GM19099 (cell line): ENCODE data around the gene SHKBP1.

Experiments
- POLR2A ChIP-seq: IDR thresholded peaks from 3 replicates; pipeline ENCODE4 v1.6.1; 2011; ENCODE audit warnings: low read depth; ENCODE audit not compliant: insufficient read length; ENCODE audit errors: extremely low read depth

SHKBP1 gene

GRCh38 chr19:40594657-40595091 lies 18.0 kb downstream of the SHKBP1 start:
- TF ChIP-seq POLR2A, result no peak

DNA sequence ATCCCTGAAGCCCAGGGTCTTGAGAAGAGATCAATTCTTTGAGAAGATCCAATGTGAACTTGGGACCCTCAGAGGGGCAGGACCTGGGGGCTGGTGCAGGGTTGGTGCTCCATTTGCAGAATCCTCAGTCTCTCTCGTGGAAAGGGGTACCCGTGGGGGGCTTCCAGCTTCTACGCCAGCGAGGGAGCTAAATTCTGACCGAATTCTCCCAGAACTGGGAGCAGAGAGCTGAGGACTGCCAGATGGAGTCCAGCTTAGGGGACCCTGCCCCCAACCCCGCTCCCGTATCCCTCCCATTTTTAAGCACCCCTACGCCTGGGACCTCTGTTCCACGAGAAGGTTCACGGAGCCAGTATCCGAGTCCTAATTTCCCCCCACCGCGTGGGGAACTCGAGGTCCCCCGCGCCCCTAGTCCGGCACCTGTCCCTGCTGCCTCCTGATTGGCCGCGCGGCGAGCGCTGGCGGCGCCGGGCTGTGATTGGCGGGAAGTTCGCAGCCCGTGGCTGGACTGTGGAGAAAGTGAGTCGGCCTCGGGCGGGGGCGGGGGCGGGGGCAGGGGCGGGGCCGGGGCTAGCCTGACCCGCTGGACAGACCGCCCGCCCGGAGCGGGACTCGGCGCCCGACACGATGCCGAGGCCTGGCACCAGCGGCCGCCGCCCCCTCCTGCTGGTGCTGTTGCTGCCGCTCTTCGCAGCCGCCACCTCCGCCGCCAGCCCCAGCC lies 20.1 kb downstream of the SHKBP1 start:
- TF ChIP-seq POLR2A, result no peak

- no peak for TF ChIP-seq POLR2A
Observed at GRCh38 chr19:40597329-40597838, 20.7 kb downstream of the SHKBP1 start.

DNA sequence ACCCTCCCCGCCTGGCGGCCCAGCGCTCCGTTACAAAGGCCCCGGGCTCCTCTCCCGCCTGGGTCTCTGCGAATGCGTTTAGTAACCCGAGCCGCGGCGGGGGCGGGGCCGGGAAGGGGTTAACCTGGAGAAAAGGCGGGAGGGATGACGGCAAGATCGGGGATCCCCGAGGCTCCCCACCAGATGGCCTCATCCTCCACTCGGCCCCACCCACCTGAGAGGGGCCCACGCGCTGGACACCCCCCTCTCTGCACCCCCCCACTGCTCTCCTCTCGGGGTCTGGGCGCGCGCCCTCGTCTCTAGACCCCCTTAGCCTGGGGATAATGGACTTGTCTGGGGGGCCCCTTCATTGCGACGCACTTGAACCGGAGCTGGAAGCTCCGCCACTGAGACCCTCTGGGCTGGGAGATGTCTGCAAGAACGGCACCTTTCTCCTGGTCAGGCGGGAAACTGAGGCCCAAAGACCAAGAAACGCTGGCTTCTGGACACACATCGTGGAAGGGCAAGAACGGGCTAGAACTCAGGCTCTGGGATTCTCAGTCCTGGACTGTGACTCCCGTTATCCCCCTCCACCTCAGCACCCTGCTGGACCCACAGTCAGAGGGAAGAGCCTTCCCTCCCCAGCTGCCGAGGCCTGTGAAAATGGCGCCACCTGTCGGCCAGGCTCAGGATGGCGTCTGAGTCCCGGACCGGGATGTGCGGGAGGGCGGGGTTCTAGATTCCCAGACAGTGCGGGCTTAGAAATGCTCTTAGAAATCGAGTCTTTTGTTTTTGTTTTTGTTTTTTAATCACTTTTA lies 21.6 kb downstream of the SHKBP1 start:
- TF ChIP-seq POLR2A, result no peak

- TF ChIP-seq POLR2A, result no peak
Observed at GRCh38 chr19:40598918-40599307, 22.2 kb downstream of the SHKBP1 start.

DNA sequence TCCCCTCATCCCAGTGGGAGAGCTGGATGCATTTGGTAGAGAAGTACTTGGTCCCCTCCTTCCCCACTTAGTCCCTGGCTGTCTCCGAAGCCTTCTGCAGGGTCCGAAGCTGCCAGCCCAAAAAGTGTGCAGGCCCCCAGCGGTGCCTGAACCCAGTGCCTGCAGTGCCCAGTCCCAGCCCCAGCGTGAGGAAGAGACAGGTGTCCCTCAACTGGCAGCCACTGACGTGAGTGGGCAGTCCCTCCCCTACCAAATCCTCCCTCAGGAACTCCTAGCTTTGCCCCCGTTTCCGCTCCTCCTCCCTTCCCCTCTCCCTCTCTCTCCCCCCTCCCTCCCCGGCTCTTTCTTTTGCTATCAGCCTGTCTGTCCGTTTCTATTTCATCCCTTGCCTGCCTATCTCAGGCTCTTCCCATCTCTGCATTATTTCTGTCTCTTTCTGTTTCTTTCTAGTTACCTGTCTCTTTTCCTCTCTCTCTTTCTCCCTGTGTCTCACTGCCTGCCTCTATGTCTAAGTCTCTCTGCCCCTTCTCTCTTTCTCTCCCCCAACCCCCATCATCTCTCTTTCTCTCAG lies 22.7 kb downstream of the SHKBP1 start:
- no peak for TF ChIP-seq POLR2A

- TF ChIP-seq POLR2A, result no peak
Observed at GRCh38 chr19:40599902-40600569, 23.4 kb downstream of the SHKBP1 start.

DNA sequence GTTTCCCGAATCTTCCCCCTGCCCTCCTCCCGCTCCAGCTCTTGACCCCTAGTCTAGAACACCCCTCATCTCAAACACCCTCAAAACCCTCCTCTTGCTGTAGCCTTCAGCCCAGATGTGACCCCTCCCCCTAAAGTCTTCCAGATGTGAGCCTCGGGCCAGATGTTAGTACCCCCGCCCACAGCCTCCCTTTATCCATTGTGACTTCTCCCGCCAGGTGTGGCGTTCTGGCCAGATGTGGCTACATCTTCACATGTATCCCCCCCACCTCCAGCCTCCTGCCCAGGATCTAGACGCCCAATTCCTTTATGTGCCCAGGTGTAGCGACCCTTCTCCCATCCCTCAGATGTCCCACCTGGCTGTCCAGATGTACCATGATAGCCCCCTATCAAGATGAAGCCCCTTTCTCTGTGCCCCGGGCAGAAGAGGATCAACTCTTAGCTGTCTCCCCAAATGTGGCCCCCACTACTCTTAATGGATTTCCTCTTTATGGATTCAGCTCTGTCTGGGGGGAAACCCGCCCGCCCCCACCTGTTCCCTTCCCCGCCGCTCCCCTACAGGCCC lies 24.0 kb downstream of the SHKBP1 start:
- no peak for TF ChIP-seq POLR2A

- no peak for TF ChIP-seq POLR2A
Observed at GRCh38 chr19:40601134-40601974, 24.7 kb downstream of the SHKBP1 start, which contains the start of gene LTBP4. Gene LTBP4 (plus strand): TSS chr19:40601369. CDS start chr19:40601388, 19 bp downstream.

DNA sequence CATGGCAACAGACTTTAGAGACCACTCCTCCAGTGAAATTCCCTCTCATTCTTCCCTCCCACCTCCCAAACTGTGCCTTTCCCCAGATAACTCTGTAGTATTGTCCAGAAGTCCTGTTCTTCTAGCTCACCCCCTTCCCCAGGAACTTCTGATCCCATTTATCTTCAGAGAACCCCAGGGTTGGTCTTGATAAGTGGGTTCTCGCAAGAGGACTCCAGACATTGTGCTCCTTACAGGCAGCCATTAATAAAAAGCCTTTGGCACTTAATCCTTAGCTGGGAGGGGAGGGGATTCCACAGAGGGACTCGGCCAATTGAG lies 26.4 kb downstream of the SHKBP1 start:
- TF ChIP-seq POLR2A, result no peak

- no peak for TF ChIP-seq POLR2A
Observed at GRCh38 chr19:40603389-40604170, 26.9 kb downstream of the SHKBP1 start.

DNA sequence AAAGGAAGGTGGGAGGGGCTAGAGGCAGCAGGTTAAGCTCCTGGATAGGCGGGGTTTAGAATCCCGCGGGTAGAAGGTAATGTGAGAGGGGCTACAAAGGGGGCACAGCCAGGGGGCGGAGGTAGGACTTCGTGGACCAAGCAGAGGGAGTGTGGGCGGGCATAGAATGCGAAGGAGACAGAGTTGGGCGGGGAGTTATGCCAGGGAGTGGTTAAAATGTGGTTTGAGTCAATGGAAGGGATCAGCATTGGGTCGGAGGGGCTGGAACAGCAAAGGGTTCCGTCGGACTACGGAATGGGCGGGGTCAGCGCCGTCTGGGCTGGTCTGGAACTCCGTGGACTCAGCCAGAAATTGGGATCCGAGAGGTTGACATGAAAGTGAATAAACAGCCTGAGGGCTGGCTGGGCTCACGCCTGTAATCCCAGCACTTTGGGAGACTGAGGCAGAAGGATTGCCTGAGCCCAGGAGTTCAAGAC lies 27.5 kb downstream of the SHKBP1 start:
- TF ChIP-seq POLR2A, result no peak

GRCh38 chr19:40604647-40605215 lies 28.1 kb downstream of the SHKBP1 start:
- TF ChIP-seq POLR2A, result no peak
